ENCODE measurements around the gene C11orf16.
"Not testable (repeated sequence)": the region's sequence is repeated elsewhere in the genome, so short reads cannot be mapped to it uniquely, and the experiment has no call there.

C11orf16 gene

GRCh38 chr11:8932564-8933180 lies at the start of gene C11orf16:
C11orf16 (minus strand) TSS chr11:8932947; CDS start chr11:8932308, 639 bp downstream.
- DNase-seq (ENCODE audit: low read depth, low spot score) = no peak
- TF ChIP-seq POLR2AphosphoS5 (IDR thresholded peaks at IDR 0.05; ENCODE audit: borderline replicate concordance, low read depth, low read length) (no peak), EZH2 (IDR thresholded peaks at IDR 0.05) (no peak), FOXP2 (optimal IDR thresholded peaks at IDR 0.05; ENCODE audit: control extremely low read depth, extremely low read length, insufficient read depth) (no peak)
- Histone ChIP-seq H3K4me3 (no peak within 1 kb of the TSS), H3K36me3 (ENCODE audit: insufficient read depth, low read length) (no peaks in the 10 kb centered on the region), H3K9ac (ENCODE audit: insufficient read length) (no peak within 1 kb of the TSS), H3K9me3 (ENCODE audit: low read depth, low read length) (no peaks in the 10 kb centered on the region), H3K27ac (no peak within 1 kb of the TSS)

GRCh38 chr11:8980485-8980884 lies 47.7 kb upstream of the C11orf16 start:
- no peak for TF ChIP-seq FOXP2 (optimal IDR thresholded peaks at IDR 0.05; ENCODE audit: control extremely low read depth, extremely low read length, insufficient read depth)
- TF ChIP-seq POLR2AphosphoS5 (IDR thresholded peaks at IDR 0.05; ENCODE audit: borderline replicate concordance, low read depth, low read length) = no peak
- TF ChIP-seq EZH2 (IDR thresholded peaks at IDR 0.05) = no peak
- no peak overlapping the region for H3K27ac ChIP-seq
- no peak for DNase-seq (ENCODE audit: low read depth, low spot score)

GRCh38 chr11:8979365-8979764 lies 46.6 kb upstream of the C11orf16 start:
- H3K27ac ChIP-seq; H3K9ac ChIP-seq (ENCODE audit: insufficient read length); H3K36me3 ChIP-seq (ENCODE audit: insufficient read depth, low read length); H3K4me3 ChIP-seq; H3K9me3 ChIP-seq (ENCODE audit: low read depth, low read length); DNase-seq (ENCODE audit: low read depth, low spot score): not testable (repeated sequence)

More at GRCh38 chr11:8980485-8980884, 47.7 kb upstream of the C11orf16 start:
- H3K9me3 ChIP-seq (ENCODE audit: low read depth, low read length) = no peaks in the 10 kb centered on the region
- H3K4me3 ChIP-seq = no peak overlapping the region
- no peaks in the 10 kb centered on the region for H3K36me3 ChIP-seq (ENCODE audit: insufficient read depth, low read length)
- H3K9ac ChIP-seq (ENCODE audit: insufficient read length) = no peak overlapping the region

GRCh38 chr11:8973121-8973520 lies 40.4 kb upstream of the C11orf16 start:
- no peaks in the 10 kb centered on the region for H3K36me3 ChIP-seq (ENCODE audit: insufficient read depth, low read length)
- DNase-seq (ENCODE audit: low read depth, low spot score) = no peak
- H3K9ac ChIP-seq (ENCODE audit: insufficient read length) = no peak overlapping the region
- H3K9me3 ChIP-seq (ENCODE audit: low read depth, low read length) = no peaks in the 10 kb centered on the region
- TF ChIP-seq FOXP2 (optimal IDR thresholded peaks at IDR 0.05; ENCODE audit: control extremely low read depth, extremely low read length, insufficient read depth) = no peak
- no peak for TF ChIP-seq POLR2AphosphoS5 (IDR thresholded peaks at IDR 0.05; ENCODE audit: borderline replicate concordance, low read depth, low read length)
- TF ChIP-seq EZH2 (IDR thresholded peaks at IDR 0.05) = no peak
- no peak overlapping the region for H3K27ac ChIP-seq
- H3K4me3 ChIP-seq = no peak overlapping the region

- no peaks in the 10 kb centered on the region for H3K9me3 ChIP-seq (ENCODE audit: low read depth, low read length)
- DNase-seq (ENCODE audit: low read depth, low spot score) = no peak
- H3K4me3 ChIP-seq = 0 out of 2 replicates have a peak overlapping the region, but pooled peaks have one; percentile 1
- no peak overlapping the region for H3K9ac ChIP-seq (ENCODE audit: insufficient read length)
- no peak overlapping the region for H3K27ac ChIP-seq
- TF ChIP-seq POLR2AphosphoS5 (IDR thresholded peaks at IDR 0.05; ENCODE audit: borderline replicate concordance, low read depth, low read length) = no peak
- TF ChIP-seq EZH2 (IDR thresholded peaks at IDR 0.05) = no peak
- no peak for TF ChIP-seq FOXP2 (optimal IDR thresholded peaks at IDR 0.05; ENCODE audit: control extremely low read depth, extremely low read length, insufficient read depth)
- no peaks in the 10 kb centered on the region for H3K36me3 ChIP-seq (ENCODE audit: insufficient read depth, low read length)
Measured at GRCh38 chr11:8971924-8972316, 39.2 kb upstream of the C11orf16 start.

- no peak for DNase-seq (ENCODE audit: low read depth, low spot score)
- H3K4me3 ChIP-seq = 0 out of 2 replicates have a peak overlapping the region, but pooled peaks have one; percentile 1
Measured at GRCh38 chr11:8971196-8971923, 38.6 kb upstream of the C11orf16 start.

GRCh38 chr11:8967184-8967583 lies 34.4 kb upstream of the C11orf16 start:
- no peak overlapping the region for H3K4me3 ChIP-seq
- DNase-seq (ENCODE audit: low read depth, low spot score) = no peak
- H3K9me3 ChIP-seq (ENCODE audit: low read depth, low read length) = no peaks in the 10 kb centered on the region
- H3K9ac ChIP-seq (ENCODE audit: insufficient read length) = no peak overlapping the region
- H3K27ac ChIP-seq = no peak overlapping the region
- TF ChIP-seq FOXP2 (optimal IDR thresholded peaks at IDR 0.05; ENCODE audit: control extremely low read depth, extremely low read length, insufficient read depth) = no peak
- TF ChIP-seq EZH2 (IDR thresholded peaks at IDR 0.05) = no peak
- TF ChIP-seq POLR2AphosphoS5 (IDR thresholded peaks at IDR 0.05; ENCODE audit: borderline replicate concordance, low read depth, low read length) = no peak
- no peaks in the 10 kb centered on the region for H3K36me3 ChIP-seq (ENCODE audit: insufficient read depth, low read length)

More at GRCh38 chr11:8971196-8971923, 38.6 kb upstream of the C11orf16 start:
- H3K9ac ChIP-seq (ENCODE audit: insufficient read length) = peak overlapping the region; percentile 23
- no peaks in the 10 kb centered on the region for H3K9me3 ChIP-seq (ENCODE audit: low read depth, low read length)
- no peak for TF ChIP-seq EZH2 (IDR thresholded peaks at IDR 0.05)
- no peaks in the 10 kb centered on the region for H3K36me3 ChIP-seq (ENCODE audit: insufficient read depth, low read length)
- H3K27ac ChIP-seq = no peak overlapping the region

GRCh38 chr11:8964324-8965320 lies 31.9 kb upstream of the C11orf16 start, which contains the start of gene TMEM9B:
TMEM9B (minus strand) TSS chr11:8964442; CDS start chr11:8964313, 129 bp downstream.
- TF ChIP-seq POLR2AphosphoS5 (IDR thresholded peaks at IDR 0.05; ENCODE audit: borderline replicate concordance, low read depth, low read length) = peak; percentile 76
- no peak for TF ChIP-seq FOXP2 (optimal IDR thresholded peaks at IDR 0.05; ENCODE audit: control extremely low read depth, extremely low read length, insufficient read depth)
- TF ChIP-seq EZH2 (IDR thresholded peaks at IDR 0.05) = no peak
- Histone ChIP-seq H3K9ac (ENCODE audit: insufficient read length) (peak within 1 kb of the TSS; percentile 79), H3K4me3 (peak within 1 kb of the TSS; percentile 87), H3K27ac (no peak within 1 kb of the TSS), H3K36me3 (ENCODE audit: insufficient read depth, low read length) (no peaks in the 10 kb centered on the region), H3K9me3 (ENCODE audit: low read depth, low read length) (no peaks in the 10 kb centered on the region)
- no peak for DNase-seq (ENCODE audit: low read depth, low spot score)
